HEK293T (cell line): ENCODE results near the gene OR6A2.
A peak's percentile ranks its signal among the peaks of the same experiment; 100 is the strongest.
"Not testable (repeated sequence)": the region's sequence is repeated elsewhere in the genome, so short reads cannot be mapped to it uniquely, and the experiment has no call there.

Experiments used
- CTCF ChIA-PET: fragments of 350-600 bp; formaldehyde crosslinking; extraction: SDS; loops from one replicate; lab custom pipeline; 2021; ENCODE audit warnings: antibody characterized with exemption, inconsistent platforms; lab: Yijun Ruan, JAX
- POLR2A ChIA-PET: fragments of 350-600 bp; formaldehyde crosslinking; extraction: SDS; loops from one replicate; lab custom pipeline; 2020; ENCODE audit warnings: antibody characterized with exemption, inconsistent platforms; lab: Yijun Ruan, JAX
- DNase-seq: peaks from one replicate; pipeline ENCODE4 v3.0.0; 2012; ENCODE audit warnings: mixed read lengths; ENCODE audit errors: extremely low spot score
- ARNT ChIP-seq: fragments of 450-650 bp; IDR thresholded peaks from 2 replicates; pipeline ENCODE4 v1.6.1; 2017; ENCODE audit warnings: mild to moderate bottlenecking
- BHLHE40 ChIP-seq: fragments of 450-650 bp; IDR thresholded peaks from 2 replicates; pipeline ENCODE4 v1.6.1; 2016; ENCODE audit warnings: mild to moderate bottlenecking, moderate library complexity, borderline replicate concordance
- CTBP1 ChIP-seq: fragments of 450-650 bp; IDR thresholded peaks from 2 replicates; pipeline ENCODE4 v1.6.1; 2016; ENCODE audit warnings: borderline replicate concordance
- ELF4 ChIP-seq: fragments of 450-650 bp; IDR thresholded peaks from 2 replicates; pipeline ENCODE4 v1.6.1; 2017; ENCODE audit warnings: antibody characterized with exemption
- FOXA1 ChIP-seq: fragments of 450-650 bp; IDR thresholded peaks from 2 replicates; pipeline ENCODE4 v1.6.1; 2016; ENCODE audit warnings: mild to moderate bottlenecking
- FOXK2 ChIP-seq: fragments of 450-650 bp; IDR thresholded peaks from 2 replicates; pipeline ENCODE4 v1.6.1; 2016; ENCODE audit warnings: mild to moderate bottlenecking
- FOXM1 ChIP-seq: fragments of 450-650 bp; IDR thresholded peaks from 2 replicates; pipeline ENCODE4 v1.6.1; 2017; ENCODE audit warnings: mild to moderate bottlenecking, borderline replicate concordance
- HDGF ChIP-seq: fragments of 450-650 bp; IDR thresholded peaks from 2 replicates; pipeline ENCODE4 v1.6.1; 2017; ENCODE audit warnings: antibody characterized with exemption, borderline replicate concordance
- L3MBTL2 ChIP-seq: fragments of 450-650 bp; conservative IDR thresholded peaks from 2 replicates; pipeline ENCODE4 v1.6.1; 2016; ENCODE audit warnings: mild to moderate bottlenecking
- LEF1 ChIP-seq: fragments of 450-650 bp; IDR thresholded peaks from 2 replicates; pipeline ENCODE4 v1.6.1; 2017; ENCODE audit warnings: mild to moderate bottlenecking, borderline replicate concordance
- NFRKB ChIP-seq: fragments of 450-650 bp; IDR thresholded peaks from 2 replicates; pipeline ENCODE4 v1.6.1; 2016; ENCODE audit warnings: mild to moderate bottlenecking, moderate library complexity
- PKNOX1 ChIP-seq: fragments of 450-650 bp; IDR thresholded peaks from 2 replicates; pipeline ENCODE4 v1.6.1; 2016
- SP1 ChIP-seq: fragments of 450-650 bp; IDR thresholded peaks from 2 replicates; pipeline ENCODE4 v1.6.1; 2017
- SUZ12 ChIP-seq: fragments of 450-650 bp; IDR thresholded peaks from 2 replicates; pipeline ENCODE4 v1.6.1; 2016; ENCODE audit warnings: mild to moderate bottlenecking
- TARDBP ChIP-seq: fragments of 450-650 bp; IDR thresholded peaks from 2 replicates; pipeline ENCODE4 v1.6.1; 2016
- ZNF384 ChIP-seq: fragments of 450-650 bp; IDR thresholded peaks from 2 replicates; pipeline ENCODE4 v1.6.1; 2016

OR6A2 gene

GRCh38 chr11:6825231-6825744, 25.8 kb upstream of the OR6A2 start:
- ChIA-PET CTCF (interaction anchor here (4.6 kb wide), 1 partner anchor 13 kb away, joined by 29 read pairs; no protein-coding TSS in a partner anchor), POLR2A (no interaction called here)
- TF ChIP-seq SP1 (no peak), SUZ12 (no peak), FOXA1 (no peak), FOXM1 (no peak), FOXK2 (no peak), CTBP1 (no peak), TARDBP (no peak), L3MBTL2 (no peak), LEF1 (no peak)
- DNase-seq = no peak

- POLR2A ChIA-PET = no interaction called here
These were observed 24.8 kb upstream of the OR6A2 start for GRCh38 chr11:6824136-6824823.

GRCh38 chr11:6818967-6819366, 19.5 kb upstream of the OR6A2 start:
- TF ChIP-seq SP1 = no peak
- no peak for TF ChIP-seq ELF4
- TF ChIP-seq ARNT = no peak
- TF ChIP-seq CTBP1 = no peak
- TF ChIP-seq L3MBTL2 = no peak
- no peak for TF ChIP-seq NFRKB
- POLR2A ChIA-PET = no interaction called here
- CTCF ChIA-PET = no interaction called here
- no peak for DNase-seq

More at GRCh38 chr11:6824136-6824823, 24.8 kb upstream of the OR6A2 start:
- CTCF ChIA-PET = interaction anchor here (0.6 to 4.6 kb wide), 3 partner anchors 12 to 286 kb away, joined by 3 to 29 read pairs (median 3); no protein-coding TSS in a partner anchor
- no peak for DNase-seq
- TF ChIP-seq ARNT = no peak
- no peak for TF ChIP-seq FOXK2
- no peak for TF ChIP-seq L3MBTL2
- TF ChIP-seq ZNF384 = no peak
- TF ChIP-seq ELF4 = no peak
- no peak for TF ChIP-seq SUZ12
- no peak for TF ChIP-seq CTBP1
- no peak for TF ChIP-seq NFRKB
- TF ChIP-seq PKNOX1 = no peak
- no peak for TF ChIP-seq LEF1
- TF ChIP-seq FOXA1 = no peak
- TF ChIP-seq SP1 = no peak
- no peak for TF ChIP-seq FOXM1

GRCh38 chr11:6817694-6818093, 18.2 kb upstream of the OR6A2 start:
- DNase-seq = no peak
- CTCF ChIA-PET = no interaction called here
- POLR2A ChIA-PET = no interaction called here

GRCh38 chr11:6813656-6814055, 14.2 kb upstream of the OR6A2 start:
- TF ChIP-seq HDGF (no peak), NFRKB (no peak), TARDBP (no peak), LEF1 (no peak), FOXA1 (no peak), BHLHE40 (no peak), PKNOX1 (no peak)
- ChIA-PET CTCF (interaction anchor here (1.9 kb wide), 1 partner anchor 12 kb away, joined by 29 read pairs; no protein-coding TSS in a partner anchor), POLR2A (no interaction called here)
- DNase-seq = no peak

More at GRCh38 chr11:6817694-6818093, 18.2 kb upstream of the OR6A2 start:
- no peak for TF ChIP-seq NFRKB
- TF ChIP-seq ZNF384 = no peak
- TF ChIP-seq SUZ12 = no peak
- no peak for TF ChIP-seq BHLHE40
- no peak for TF ChIP-seq FOXA1
- no peak for TF ChIP-seq CTBP1
- no peak for TF ChIP-seq ARNT
- no peak for TF ChIP-seq FOXK2
- no peak for TF ChIP-seq SP1
- TF ChIP-seq PKNOX1 = no peak
- TF ChIP-seq L3MBTL2 = no peak
- TF ChIP-seq ELF4 = no peak
- TF ChIP-seq LEF1 = no peak

GRCh38 chr11:6812390-6813005, 13.0 kb upstream of the OR6A2 start:
- ChIA-PET POLR2A (interaction anchor here (1.2 kb wide), 1 partner anchor 116 kb away, joined by 3 read pairs; no protein-coding TSS in a partner anchor), CTCF (interaction anchor here (0.6 to 1.9 kb wide), 12 partner anchors 9 to 284 kb away, joined by 3 to 29 read pairs (median 4); no protein-coding TSS in a partner anchor)
- DNase-seq = peak; percentile 67
- TF ChIP-seq PKNOX1 (peak; percentile 38; the same call in 1 of the 2 replicates), ELF4 (no peak), NFRKB (no peak), LEF1 (no peak), BHLHE40 (no peak), L3MBTL2 (peak; percentile 39; the same call in 1 of the 2 replicates), CTBP1 (no peak), SP1 (no peak), TARDBP (no peak), FOXK2 (no peak), SUZ12 (no peak)

GRCh38 chr11:6801075-6801474, 1.6 kb upstream of the OR6A2 start:
- POLR2A ChIA-PET, DNase-seq, CTCF ChIA-PET: not testable (repeated sequence)
